ENCODE measurements around the gene INTS14. TPM values are rescaled to one million over a fixed set of nuclear protein-coding genes. Genes with fewer than 3 reads are reported as not detected.

The INTS14 gene
- total RNA-seq, 1 donor from 2014 or later = 49.0 TPM

GRCh38 chr15:65653341-65653740 lies 42.4 kb upstream of the INTS14 start:
- Mint-ChIP-seq H3K36me3 (peaks cover 25% of the 10 kb centered on the region), H3K9me3 (no peaks in the 10 kb centered on the region), H3K4me3 (no peak overlapping the region), H3K27ac (no peak overlapping the region), H3K4me1 (no peaks in the 10 kb centered on the region), H3K27me3 (ENCODE audit: low read depth) (no peaks in the 10 kb centered on the region)
- TF ChIP-seq, protein P1, sequence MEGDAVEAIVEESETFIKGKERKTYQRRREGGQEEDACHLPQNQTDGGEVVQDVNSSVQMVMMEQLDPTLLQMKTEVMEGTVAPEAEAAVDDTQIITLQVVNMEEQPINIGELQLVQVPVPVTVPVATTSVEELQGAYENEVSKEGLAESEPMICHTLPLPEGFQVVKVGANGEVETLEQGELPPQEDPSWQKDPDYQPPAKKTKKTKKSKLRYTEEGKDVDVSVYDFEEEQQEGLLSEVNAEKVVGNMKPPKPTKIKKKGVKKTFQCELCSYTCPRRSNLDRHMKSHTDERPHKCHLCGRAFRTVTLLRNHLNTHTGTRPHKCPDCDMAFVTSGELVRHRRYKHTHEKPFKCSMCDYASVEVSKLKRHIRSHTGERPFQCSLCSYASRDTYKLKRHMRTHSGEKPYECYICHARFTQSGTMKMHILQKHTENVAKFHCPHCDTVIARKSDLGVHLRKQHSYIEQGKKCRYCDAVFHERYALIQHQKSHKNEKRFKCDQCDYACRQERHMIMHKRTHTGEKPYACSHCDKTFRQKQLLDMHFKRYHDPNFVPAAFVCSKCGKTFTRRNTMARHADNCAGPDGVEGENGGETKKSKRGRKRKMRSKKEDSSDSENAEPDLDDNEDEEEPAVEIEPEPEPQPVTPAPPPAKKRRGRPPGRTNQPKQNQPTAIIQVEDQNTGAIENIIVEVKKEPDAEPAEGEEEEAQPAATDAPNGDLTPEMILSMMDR (IDR thresholded peaks at IDR 0.05; ENCODE audit: unreplicated experiment) = no peak
- no peak for DNase-seq (ENCODE audit: low spot score in 2 of 2, unreplicated experiment in 2 of 2)

DNA sequence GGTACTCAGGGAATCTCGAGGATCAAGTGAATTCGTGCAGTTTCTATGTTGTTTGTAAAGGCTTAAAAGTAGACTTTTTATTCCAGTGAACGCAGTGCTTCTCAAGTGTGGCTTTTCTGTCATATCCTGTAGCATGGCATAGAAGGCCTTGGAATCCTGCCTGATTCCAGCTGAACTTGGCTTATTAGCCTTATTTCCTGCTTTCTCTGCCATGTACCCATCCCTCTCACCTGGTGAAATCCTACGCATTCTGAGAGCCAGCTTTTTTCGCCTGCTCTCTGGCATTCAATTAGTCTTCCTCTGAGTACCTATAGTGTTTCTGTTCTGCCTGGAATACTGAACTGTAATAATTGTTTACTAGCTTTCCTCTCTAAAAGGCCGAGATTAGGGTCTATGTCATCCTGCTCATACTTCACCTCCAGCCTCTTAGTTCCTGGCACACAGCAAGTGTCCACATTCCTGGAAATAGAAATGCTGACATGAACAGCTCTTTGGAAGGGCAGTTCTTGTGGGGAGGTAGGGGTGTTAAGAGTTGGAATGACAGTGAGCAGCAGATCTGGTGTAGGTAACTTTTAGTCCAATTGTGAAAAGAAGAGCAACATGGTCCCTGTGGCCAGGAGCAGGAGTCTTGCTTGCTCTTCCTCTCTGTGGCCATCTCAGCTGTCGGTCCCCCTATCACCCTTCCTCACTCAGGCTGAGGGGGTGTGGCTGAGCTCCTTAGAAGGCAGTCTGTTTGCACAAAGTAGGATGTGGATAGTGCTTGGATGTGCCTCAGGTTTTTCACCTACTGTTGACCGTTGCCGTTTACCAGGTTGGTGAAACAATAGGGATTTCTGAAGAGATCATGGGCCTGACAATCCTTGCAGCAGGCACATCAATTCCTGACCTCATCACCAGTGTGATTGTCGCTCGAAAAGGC lies 41.2 kb upstream of the INTS14 start:
- Mint-ChIP-seq H3K9me3 (no peaks in the 10 kb centered on the region), H3K36me3 (peaks cover 25% of the 10 kb centered on the region), H3K4me3 (no peak overlapping the region), H3K27ac (no peak overlapping the region), H3K27me3 (ENCODE audit: low read depth) (no peaks in the 10 kb centered on the region), H3K4me1 (no peaks in the 10 kb centered on the region)
- no peak for DNase-seq (ENCODE audit: low spot score in 2 of 2, unreplicated experiment in 2 of 2)
- TF ChIP-seq, protein P1 (IDR thresholded peaks at IDR 0.05; ENCODE audit: unreplicated experiment) = no peak

- H3K27me3 Mint-ChIP-seq (ENCODE audit: low read depth) = no peaks in the 10 kb centered on the region
- H3K4me3 Mint-ChIP-seq = no peak overlapping the region
- no peaks in the 10 kb centered on the region for H3K4me1 Mint-ChIP-seq
- no peak overlapping the region for H3K27ac Mint-ChIP-seq
- no peak for DNase-seq (ENCODE audit: low spot score in 2 of 2, unreplicated experiment in 2 of 2)
- H3K36me3 Mint-ChIP-seq = peaks cover 25% of the 10 kb centered on the region
- no peaks in the 10 kb centered on the region for H3K9me3 Mint-ChIP-seq
- TF ChIP-seq, protein P1 (IDR thresholded peaks at IDR 0.05; ENCODE audit: unreplicated experiment) = no peak
These were observed 40.1 kb upstream of the INTS14 start for GRCh38 chr15:65651042-65651322.

- Mint-ChIP-seq H3K4me1 (no peaks in the 10 kb centered on the region), H3K27ac (no peak overlapping the region), H3K36me3 (peaks cover 25% of the 10 kb centered on the region), H3K27me3 (ENCODE audit: low read depth) (no peaks in the 10 kb centered on the region), H3K4me3 (no peak overlapping the region), H3K9me3 (no peaks in the 10 kb centered on the region)
- TF ChIP-seq, protein P1 (IDR thresholded peaks at IDR 0.05; ENCODE audit: unreplicated experiment) = no peak
- no peak for DNase-seq (ENCODE audit: low spot score in 2 of 2, unreplicated experiment in 2 of 2)
These were observed 39.5 kb upstream of the INTS14 start for GRCh38 chr15:65650312-65651041.

DNA sequence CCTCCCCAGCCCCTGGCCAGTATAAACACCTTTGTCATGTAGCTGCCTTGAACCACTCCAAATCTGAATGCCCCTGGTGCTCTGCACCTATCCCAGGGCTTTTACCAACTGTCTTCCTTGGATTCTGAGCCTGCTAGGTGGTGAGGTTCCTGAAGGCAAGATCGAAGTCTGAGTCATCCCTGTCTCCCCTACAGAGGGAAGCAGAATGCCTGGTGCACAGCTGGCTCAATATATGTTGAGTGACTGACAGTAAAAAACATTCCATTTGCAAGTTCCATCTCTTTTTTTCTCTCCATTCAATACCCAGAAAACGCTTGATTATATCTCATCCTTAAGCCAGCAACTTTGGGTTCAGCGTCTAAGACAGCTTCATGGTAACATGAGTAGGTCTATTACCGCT lies 35.6 kb upstream of the INTS14 start:
- TF ChIP-seq, protein P1 (IDR thresholded peaks at IDR 0.05; ENCODE audit: unreplicated experiment) = no peak
- Mint-ChIP-seq H3K4me1 (no peaks in the 10 kb centered on the region), H3K27me3 (ENCODE audit: low read depth) (no peaks in the 10 kb centered on the region), H3K27ac (no peak overlapping the region), H3K9me3 (no peaks in the 10 kb centered on the region), H3K36me3 (peaks cover 8% of the 10 kb centered on the region), H3K4me3 (no peak overlapping the region)
- DNase-seq (ENCODE audit: low spot score in 2 of 2, unreplicated experiment in 2 of 2) = no peak
